ENCODE results near the gene SOX8. TPM values are rescaled to one million over a fixed set of nuclear protein-coding genes. Genes with fewer than 3 reads are reported as not detected.

SOX8 gene
- total RNA-seq, 1 experiment from 2014 or later: 1.4 TPM

GRCh38 chr16:1012722-1013592 is 31.4 kb downstream of the SOX8 start:
- BruUV-seq (replicated peaks): no TSS peak
- TF ChIP-seq EZH2 (IDR thresholded peaks at IDR 0.05; ENCODE audit: borderline replicate concordance, low read depth, low read length, poor library complexity, severe bottlenecking) (no peak), CTCF (conservative IDR thresholded peaks at IDR 0.05; ENCODE audit: low read depth, low read length) (no peak)
- H3K36me3 ChIP-seq (ENCODE audit: insufficient read depth, low read length, poor library complexity, severe bottlenecking): no peaks in the 10 kb centered on the region
- no peak overlapping the region for H3K27ac ChIP-seq (ENCODE audit: low read depth, low read length, poor library complexity, severe bottlenecking)
- no peak for DNase-seq (ENCODE audit: low spot score)
- no peak overlapping the region for H3K4me3 ChIP-seq (ENCODE audit: low read depth, low read length, poor library complexity, severe bottlenecking)
- H3K27me3 ChIP-seq (replicated peaks; ENCODE audit: insufficient read depth, low read depth, low read length, poor library complexity): no peaks in the 10 kb centered on the region
- H3K9me3 ChIP-seq (ENCODE audit: low read depth, low read length, poor library complexity, severe bottlenecking): no peaks in the 10 kb centered on the region
- H3K4me1 ChIP-seq (ENCODE audit: insufficient read depth, low read length, poor library complexity, severe bottlenecking): peaks cover 15% of the 10 kb centered on the region
- CTCF ChIA-PET: interaction anchor here (0.5 kb wide), 1 partner anchor 45 kb away, joined by 3 read pairs; no protein-coding TSS in a partner anchor
- POLR2A ChIA-PET (ENCODE audit: low non-redundant PET): no interaction called here
- intact Hi-C loops (cut with micrococcal nuclease; ENCODE audit: unreplicated experiment): no loop called here

GRCh38 chr16:1013593-1013900 is 32.0 kb downstream of the SOX8 start:
- H3K27me3 ChIP-seq (replicated peaks; ENCODE audit: insufficient read depth, low read depth, low read length, poor library complexity): no peaks in the 10 kb centered on the region
- H3K36me3 ChIP-seq (ENCODE audit: insufficient read depth, low read length, poor library complexity, severe bottlenecking): no peaks in the 10 kb centered on the region
- no peak overlapping the region for H3K27ac ChIP-seq (ENCODE audit: low read depth, low read length, poor library complexity, severe bottlenecking)
- peaks cover 17% of the 10 kb centered on the region for H3K4me1 ChIP-seq (ENCODE audit: insufficient read depth, low read length, poor library complexity, severe bottlenecking)
- BruUV-seq (replicated peaks): no TSS peak
- TF ChIP-seq CTCF (conservative IDR thresholded peaks at IDR 0.05; ENCODE audit: low read depth, low read length): no peak
- no peak for TF ChIP-seq EZH2 (IDR thresholded peaks at IDR 0.05; ENCODE audit: borderline replicate concordance, low read depth, low read length, poor library complexity, severe bottlenecking)
- POLR2A ChIA-PET (ENCODE audit: low non-redundant PET): no interaction called here
- DNase-seq (ENCODE audit: low spot score): no peak
- CTCF ChIA-PET: interaction anchor here (0.5 kb wide), 2 partner anchors 44 to 294 kb away, joined by 3 to 7 read pairs; no protein-coding TSS in a partner anchor
- H3K4me3 ChIP-seq (ENCODE audit: low read depth, low read length, poor library complexity, severe bottlenecking): no peak overlapping the region
- H3K9me3 ChIP-seq (ENCODE audit: low read depth, low read length, poor library complexity, severe bottlenecking): no peaks in the 10 kb centered on the region
- intact Hi-C loops (cut with micrococcal nuclease; ENCODE audit: unreplicated experiment): no loop called here

- no peak overlapping the region for H3K27ac ChIP-seq (ENCODE audit: low read depth, low read length, poor library complexity, severe bottlenecking)
- ChIA-PET CTCF (interaction anchor here (0.5 kb wide), 1 partner anchor 295 kb away, joined by 7 read pairs; no protein-coding TSS in a partner anchor), POLR2A (ENCODE audit: low non-redundant PET) (no interaction called here)
- H3K9me3 ChIP-seq (ENCODE audit: low read depth, low read length, poor library complexity, severe bottlenecking): no peaks in the 10 kb centered on the region
- H3K27me3 ChIP-seq (replicated peaks; ENCODE audit: insufficient read depth, low read depth, low read length, poor library complexity): no peaks in the 10 kb centered on the region
- H3K4me3 ChIP-seq (ENCODE audit: low read depth, low read length, poor library complexity, severe bottlenecking): no peak overlapping the region
- no TSS peak for BruUV-seq (replicated peaks)
- TF ChIP-seq EZH2 (IDR thresholded peaks at IDR 0.05; ENCODE audit: borderline replicate concordance, low read depth, low read length, poor library complexity, severe bottlenecking): no peak
- H3K36me3 ChIP-seq (ENCODE audit: insufficient read depth, low read length, poor library complexity, severe bottlenecking): no peaks in the 10 kb centered on the region
- no peak for DNase-seq (ENCODE audit: low spot score)
- peaks cover 24% of the 10 kb centered on the region for H3K4me1 ChIP-seq (ENCODE audit: insufficient read depth, low read length, poor library complexity, severe bottlenecking)
- intact Hi-C loops (cut with micrococcal nuclease; ENCODE audit: unreplicated experiment): no loop called here
These were observed 32.7 kb downstream of the SOX8 start for GRCh38 chr16:1014221-1014620.
